GM21723 (cell line): ENCODE measurements around the gene GALC.
A peak's percentile ranks its signal among the peaks of the same experiment; 100 is the strongest.

Experiments
- ATAC-seq: cut with Tn5 transposase; IDR thresholded peaks from one replicate; pipeline ENCODE4 v1.9.1; 2021; ENCODE audit warnings: mild to moderate bottlenecking, moderate library complexity; ENCODE audit not compliant: unreplicated experiment

The GALC gene

DNA sequence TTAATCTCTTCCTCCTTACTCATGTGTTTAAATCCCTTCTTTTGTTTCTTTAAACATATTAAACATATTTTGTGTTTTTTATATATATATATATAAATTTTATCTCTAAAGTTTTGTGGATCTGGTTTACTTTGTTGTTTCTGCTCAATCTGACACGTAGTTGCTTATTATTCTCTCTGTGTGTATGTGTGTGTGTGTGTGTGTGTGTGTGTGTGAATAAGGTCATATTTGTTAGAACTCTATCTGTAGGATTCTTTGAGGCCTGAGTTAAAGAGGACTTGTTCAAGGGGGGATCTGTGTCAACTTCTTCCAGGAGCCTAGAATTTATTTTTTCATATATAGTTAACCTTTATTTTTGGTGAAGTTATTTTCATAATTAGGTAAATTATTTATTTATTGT lies 14.6 kb upstream of the GALC start:
- no peak for ATAC-seq

GRCh38 chr14:88005978-88006851 lies 13.2 kb upstream of the GALC start:
- peak; percentile 91 for ATAC-seq

DNA sequence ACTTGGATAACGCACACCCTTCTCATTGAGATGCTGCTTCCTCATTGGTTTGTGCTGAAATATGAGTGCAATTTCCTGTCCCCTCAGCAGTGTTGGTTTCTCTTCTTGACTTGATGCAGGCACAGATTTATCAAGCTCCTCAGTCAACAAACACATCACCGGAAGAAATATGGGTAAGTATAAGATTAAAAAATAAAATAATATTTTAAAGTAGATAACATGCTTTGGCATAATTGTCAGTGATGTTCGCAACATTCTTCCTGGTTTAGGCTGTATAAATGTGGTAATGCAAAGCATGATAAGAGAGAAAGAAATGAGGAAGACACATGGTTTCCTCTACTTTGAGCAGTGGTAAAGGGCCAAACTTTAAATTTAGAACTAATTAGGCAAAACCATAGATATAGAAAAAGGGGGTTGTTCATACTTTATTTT lies 12.1 kb upstream of the GALC start, which contains the start of gene GPR65:
Gene GPR65, plus strand, starts transcription at position 86 of the 432 bp plus-strand sequence. CDS start 5,713 bp downstream, outside the sequence.
- peak; percentile 73 for ATAC-seq

- no peak for ATAC-seq
Measured at GRCh38 chr14:88004506-88005036, 11.6 kb upstream of the GALC start.

DNA sequence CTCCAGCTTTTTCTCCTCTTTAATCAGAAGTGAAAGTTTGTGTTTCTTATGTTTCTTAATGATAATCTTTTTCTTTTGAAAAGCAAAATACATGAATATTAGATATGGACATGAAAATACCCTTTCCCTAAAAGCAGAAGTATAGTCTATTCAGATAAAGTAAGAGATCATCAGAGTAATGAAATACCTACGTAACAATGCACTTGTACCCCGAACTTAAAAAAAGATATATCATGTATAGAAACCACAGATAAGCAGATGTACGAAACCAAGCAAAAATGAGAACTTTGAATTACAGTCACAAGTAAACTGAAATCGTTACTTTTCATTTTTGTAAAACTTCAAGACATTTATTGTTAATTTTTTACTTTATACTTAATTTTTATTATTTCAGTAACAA lies 10.4 kb upstream of the GALC start:
- ATAC-seq = no peak

DNA sequence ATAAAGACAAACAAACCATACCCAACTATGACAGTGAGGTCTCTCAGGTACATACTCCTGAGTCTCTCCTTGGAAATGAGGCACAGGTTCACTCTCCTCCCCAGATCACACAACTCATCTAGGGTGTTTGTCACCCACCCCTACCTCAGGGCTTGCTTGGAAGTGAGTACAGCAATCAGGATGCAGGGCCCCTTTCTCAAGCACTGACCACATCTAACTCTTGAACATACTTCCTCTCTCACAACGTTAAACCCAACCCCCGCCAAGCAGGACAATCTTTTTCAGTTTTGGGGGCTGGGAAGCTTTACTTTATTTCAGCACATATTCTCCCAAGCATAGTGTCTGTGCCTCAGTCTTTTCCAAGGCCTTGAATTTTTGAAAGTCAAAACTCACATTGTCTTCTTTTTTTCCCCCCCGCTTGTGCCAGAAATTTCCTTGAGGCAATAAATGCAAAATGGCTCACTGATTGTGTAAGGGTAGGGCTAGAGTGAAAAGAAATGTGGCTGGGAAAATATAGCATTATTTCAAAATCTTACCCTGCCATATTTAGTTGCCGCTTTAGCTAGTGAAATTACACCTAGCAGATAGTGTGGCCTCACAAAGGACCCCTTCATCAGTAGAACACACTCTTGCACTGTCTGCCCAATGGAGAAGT lies 9.6 kb upstream of the GALC start:
- no peak for ATAC-seq

DNA sequence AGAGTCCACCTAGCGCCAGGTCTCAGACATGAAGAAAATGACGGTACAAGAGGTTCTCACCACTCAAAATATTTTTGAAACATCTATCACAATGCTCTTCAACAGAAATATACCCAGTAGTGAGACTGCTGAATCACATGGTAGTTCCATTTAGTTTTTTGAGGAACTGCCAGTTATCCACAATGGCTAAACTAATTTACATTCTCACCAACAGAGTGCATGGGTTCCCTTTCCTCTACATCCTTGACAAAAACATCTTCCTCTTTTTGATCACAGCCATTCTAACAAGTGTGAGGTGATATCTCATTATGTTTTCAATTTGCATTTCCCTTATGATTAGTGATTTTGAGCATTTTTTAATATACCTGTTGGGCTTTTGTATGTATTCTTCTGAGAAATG lies 6.3 kb upstream of the GALC start:
- ATAC-seq = no peak

DNA sequence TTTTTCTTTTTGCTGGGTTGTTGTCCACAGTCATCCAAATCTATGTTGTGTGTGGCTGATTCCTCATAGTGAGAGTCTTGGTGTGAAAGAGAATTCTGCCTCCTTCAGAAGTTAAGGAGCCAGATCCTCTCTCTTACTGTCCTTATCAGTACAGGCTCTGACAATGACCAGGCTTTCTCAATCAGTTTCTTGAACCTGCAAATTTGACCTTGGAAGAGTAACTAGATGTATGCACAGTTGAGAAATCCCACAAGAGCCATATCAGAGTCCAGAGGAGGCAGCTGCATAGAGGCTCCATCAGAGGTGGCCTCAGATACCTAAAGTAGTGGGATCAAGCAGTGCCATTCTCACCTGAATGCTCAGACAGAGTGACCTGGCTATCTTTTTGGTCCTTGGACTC lies 5.5 kb upstream of the GALC start:
- ATAC-seq = no peak

DNA sequence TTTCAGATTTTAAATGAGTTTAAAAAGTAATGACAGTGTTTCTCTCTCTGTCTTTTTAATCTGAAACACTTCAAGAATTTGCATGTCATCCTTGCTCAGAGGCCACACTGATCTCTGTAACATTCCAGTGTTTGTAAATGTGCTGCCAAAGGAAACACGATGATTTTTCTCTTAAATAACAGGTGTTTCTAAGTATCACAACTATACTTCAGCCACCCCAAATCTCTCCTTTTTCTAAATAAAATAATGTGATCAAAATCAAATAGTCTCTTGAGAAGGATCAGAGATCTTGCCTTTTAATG lies 3.3 kb upstream of the GALC start:
- ATAC-seq = no peak

DNA sequence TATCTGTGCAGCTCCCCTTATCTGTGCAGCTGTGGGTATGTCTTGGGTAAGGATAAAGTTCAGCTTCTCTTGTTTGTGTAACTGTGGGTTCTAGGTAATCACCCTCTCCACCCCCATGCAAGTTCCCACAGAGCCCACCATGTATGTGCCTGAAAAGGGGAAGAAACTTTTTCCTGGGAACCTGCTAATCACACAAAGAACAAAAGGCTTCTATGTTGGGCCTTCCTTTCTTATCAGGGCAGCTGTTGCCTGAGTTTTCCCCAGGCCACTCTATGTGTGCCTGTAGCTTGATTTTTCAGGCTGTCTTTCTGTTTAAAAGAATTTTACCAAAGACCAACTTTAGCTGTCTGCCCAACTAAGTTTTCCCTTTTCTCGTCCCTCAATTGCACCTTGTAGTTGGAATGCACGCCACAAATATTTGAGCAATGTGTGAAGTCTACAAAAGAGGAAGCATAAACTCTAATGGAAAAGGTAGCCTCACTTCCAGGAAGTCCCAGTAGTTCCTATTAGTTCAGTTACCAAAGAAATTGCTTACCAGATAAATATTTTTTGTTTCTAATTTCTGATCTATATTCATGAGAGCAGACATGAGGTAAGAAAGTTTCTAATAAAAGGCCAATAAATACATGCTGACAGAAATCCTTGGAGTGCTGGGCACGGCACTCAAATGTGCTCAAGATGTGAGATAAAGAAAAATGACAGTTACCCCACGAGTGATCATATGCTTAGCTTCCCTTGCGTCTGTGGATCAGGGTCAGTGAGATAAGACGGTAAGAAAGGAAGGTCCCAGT lies 2.7 kb upstream of the GALC start:
- ATAC-seq = no peak

DNA sequence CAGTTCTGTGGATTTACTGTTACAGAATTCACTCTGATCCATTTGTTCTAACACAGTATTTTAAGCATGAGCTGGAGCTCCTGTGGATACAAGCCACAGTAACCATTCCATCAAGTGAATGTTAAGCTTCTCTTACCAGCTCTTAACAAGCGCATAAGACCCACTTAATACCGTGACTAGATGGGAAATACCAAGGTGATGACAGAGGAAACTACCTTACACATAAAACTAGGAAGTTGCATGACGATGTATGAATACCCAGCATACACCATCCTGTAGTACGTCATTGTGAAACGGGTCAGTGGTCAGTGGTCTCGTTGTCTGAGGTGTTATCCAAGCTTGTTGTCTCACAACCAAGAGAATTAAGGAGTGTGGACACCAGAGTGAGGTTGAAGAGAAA lies 2.0 kb upstream of the GALC start:
- peak; percentile 39 for ATAC-seq

- ATAC-seq = no peak
Measured at GRCh38 chr14:87992346-87992717, 650 bp downstream of the GALC start.

GRCh38 chr14:87990682-87991081 lies 2.3 kb downstream of the GALC start:
- ATAC-seq = no peak

GRCh38 chr14:87989956-87990299 lies 3.1 kb downstream of the GALC start:
- ATAC-seq = no peak

GRCh38 chr14:87989221-87989955 lies 3.6 kb downstream of the GALC start:
- ATAC-seq = no peak

DNA sequence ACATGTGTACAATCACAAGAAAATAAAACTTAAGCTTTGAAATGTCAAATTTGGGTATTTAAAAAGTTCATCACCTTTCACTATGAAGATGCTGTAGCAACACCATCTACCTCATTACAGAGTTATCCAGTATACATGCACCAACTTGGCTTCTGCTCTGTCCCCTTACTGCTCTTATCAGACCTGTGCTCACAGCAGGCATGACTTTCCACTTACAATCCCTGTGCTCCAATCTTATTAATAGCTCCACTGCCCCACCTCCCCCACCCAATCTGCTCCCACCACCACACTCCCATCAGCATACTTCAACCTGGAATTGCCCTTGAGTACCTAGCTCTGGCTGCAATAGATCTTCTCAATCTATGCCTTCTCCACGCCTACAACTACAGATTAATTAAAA lies 13.3 kb downstream of the GALC start:
- ATAC-seq = no peak

DNA sequence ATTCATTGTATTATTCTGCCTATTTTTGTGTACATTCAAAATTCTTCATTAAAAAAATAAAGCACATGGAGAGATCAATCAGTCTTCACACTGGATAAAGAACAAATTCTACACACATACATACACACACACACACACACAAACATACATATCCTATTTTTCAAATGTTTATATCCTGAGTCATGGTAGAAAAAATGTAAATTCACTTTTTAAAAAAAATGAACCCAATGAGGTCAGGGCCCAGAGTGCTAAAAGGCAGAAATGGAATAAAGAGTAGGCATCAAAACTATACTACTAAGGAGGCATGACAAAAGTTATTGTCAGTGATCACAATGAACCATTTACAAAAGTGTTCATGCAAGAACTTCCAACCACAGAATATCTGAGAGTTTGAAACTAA lies 17.3 kb downstream of the GALC start:
- no peak for ATAC-seq

- peak; percentile 86 for ATAC-seq
Measured at GRCh38 chr14:87971010-87971409, 22.0 kb downstream of the GALC start.

GRCh38 chr14:87967496-87967895 lies 25.5 kb downstream of the GALC start:
- no peak for ATAC-seq

GRCh38 chr14:87966816-87967215 lies 26.2 kb downstream of the GALC start:
- ATAC-seq = no peak

DNA sequence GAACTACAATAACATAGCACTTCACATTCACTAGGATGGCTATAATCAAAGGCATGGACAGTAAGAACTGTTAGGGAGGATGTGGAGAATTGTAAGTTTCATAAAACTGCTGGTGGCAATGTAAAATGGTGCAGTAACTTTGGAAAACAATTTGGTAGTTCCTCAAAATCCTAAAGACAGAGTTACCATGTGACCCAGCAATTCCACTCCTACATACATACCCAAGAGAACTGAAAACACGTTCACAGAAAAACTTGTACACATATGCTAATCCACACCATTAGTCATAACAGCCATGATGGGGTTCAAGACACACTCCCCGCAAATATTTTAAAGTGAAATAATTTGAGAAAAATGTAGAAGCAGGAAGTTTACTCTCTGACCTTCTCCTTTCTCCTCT lies 31.7 kb downstream of the GALC start:
- no peak for ATAC-seq
